Keratinocyte (primary cell): ENCODE data around the gene FGF16. TPM values are rescaled to one million over a fixed set of nuclear protein-coding genes. Genes with fewer than 3 reads are reported as not detected.

Source experiments
- DNase-seq: peaks from one replicate; pipeline ENCODE4 v3.0.0-alpha.2; 2011; ENCODE audit warnings: low read depth, missing footprints, low spot score
- FAIRE-seq: peaks from 2 replicates; lab custom pipeline; 2011; peaks lifted over from hg19 to GRCh38; lab: Jason Lieb, UNC
- H2AFZ ChIP-seq: 2 replicates; pipeline ENCODE4 v1.6.0; 2012; ENCODE audit warnings: low read length, control low read depth, inconsistent platforms; ENCODE audit not compliant: control insufficient read depth
- H3K27ac ChIP-seq: 2 replicates; pipeline ENCODE4 v1.5.1; 2011; ENCODE audit warnings: low read length; ENCODE audit not compliant: control insufficient read depth, insufficient read depth
- H3K27me3 ChIP-seq: 3 replicates; pipeline ENCODE4 v1.6.0; 2011; ENCODE audit warnings: low read length; ENCODE audit not compliant: control insufficient read depth, insufficient read depth; ENCODE audit errors: extremely low read depth
- H3K36me3 ChIP-seq, 2 experiments: 2 replicates in 1 of 2; 3 replicates in 1 of 2; pipeline ENCODE4 v1.5.1; 2011; ENCODE audit warnings: low read length in 2 of 2, mild to moderate bottlenecking in 1 of 2; ENCODE audit not compliant: control insufficient read depth in 2 of 2, insufficient read depth in 2 of 2; ENCODE audit errors: extremely low read depth in 1 of 2
- H3K4me1 ChIP-seq: 3 replicates; pipeline ENCODE4 v1.5.1; 2011; ENCODE audit warnings: low read length; ENCODE audit not compliant: control insufficient read depth, insufficient read depth; ENCODE audit errors: extremely low read depth
- H3K4me2 ChIP-seq: 3 replicates; pipeline ENCODE4 v1.6.0; 2011; ENCODE audit warnings: low read depth, low read length; ENCODE audit not compliant: control insufficient read depth, insufficient read depth; ENCODE audit errors: extremely low read depth
- H3K4me3 ChIP-seq, 3 experiments: fragments of 200-600 bp in 1 of 3; sonication (generic) in 1 of 3; 2 replicates in 2 of 3; 3 replicates in 1 of 3; pipeline ENCODE4 v1.5.1; 2011 to 2016; ENCODE audit warnings: low read length in 3 of 3, mild to moderate bottlenecking in 3 of 3, control low read depth in 2 of 3, inconsistent platforms in 1 of 3, low read depth in 1 of 3, mixed read lengths in 1 of 3, mixed run types in 1 of 3, moderate library complexity in 1 of 3; ENCODE audit not compliant: control insufficient read depth in 2 of 3, insufficient read depth in 2 of 3; ENCODE audit errors: extremely low read depth in 1 of 3
- H3K79me2 ChIP-seq: 2 replicates; pipeline ENCODE4 v1.6.0; 2012; ENCODE audit warnings: low read length; ENCODE audit not compliant: control insufficient read depth, insufficient read depth
- H3K9ac ChIP-seq: 3 replicates; pipeline ENCODE4 v1.6.0; 2011; ENCODE audit warnings: low read length; ENCODE audit not compliant: control insufficient read depth, insufficient read depth; ENCODE audit errors: extremely low read depth
- H3K9me1 ChIP-seq: 3 replicates; pipeline ENCODE4 v1.6.0; 2011; ENCODE audit warnings: low read length; ENCODE audit not compliant: control insufficient read depth, insufficient read depth; ENCODE audit errors: extremely low read depth
- H3K9me3 ChIP-seq: 2 replicates; pipeline ENCODE4 v1.5.1; 2012; ENCODE audit warnings: low read depth, low read length; ENCODE audit not compliant: control insufficient read depth
- H4K20me1 ChIP-seq: 3 replicates; pipeline ENCODE4 v1.6.0; 2011; ENCODE audit warnings: low read length; ENCODE audit not compliant: control insufficient read depth, insufficient read depth; ENCODE audit errors: extremely low read depth
- CTCF ChIP-seq, 3 experiments: IDR thresholded peaks in 1 of 3; conservative IDR thresholded peaks in 1 of 3; optimal IDR thresholded peaks in 1 of 3; 2 replicates in 2 of 3; 3 replicates in 1 of 3; pipeline versions ENCODE3 to v1.5.1; 2011; ENCODE audit warnings: low read length in 3 of 3, mild to moderate bottlenecking in 3 of 3, moderate library complexity in 2 of 3, control low read depth in 1 of 3, inconsistent platforms in 1 of 3; ENCODE audit not compliant: insufficient read depth in 2 of 3; ENCODE audit errors: extremely low read depth in 1 of 3
- EZH2 ChIP-seq: IDR thresholded peaks from one replicate; pipeline ENCODE4 v1.6.1; 2012; ENCODE audit warnings: inconsistent platforms, mild to moderate bottlenecking, low read length, moderate library complexity
- dilution Hi-C: fragments of 300-500 bp; cut with MboI; formaldehyde crosslinking; loops from one replicate; pipeline ENCODE4 v1.7.0; 2020; ENCODE audit warnings: low sequenced_read_pairs; ENCODE audit not compliant: extremely low pct_ligation_motif_present
- polyA plus RNA-seq, 5 experiments: library from polyadenylated mRNA; depleted of rRNA in 3 of 5; stranded (reverse) in 3 of 5; stranded (forward) in 1 of 5; unstranded in 1 of 5; fragments of >200 nt; gene quantifications; 1 replicate in 1 of 5; 2 replicates in 3 of 5; 3 replicates in 1 of 5; pipeline versions ENCODE4 v1.2.1 to v1.2.3, GENCODE V29; 2011 to 2012; ENCODE audit warnings: missing spikeins in 2 of 5, low read depth in 1 of 5, low replicate concordance in 1 of 5

The FGF16 gene
- polyA plus RNA-seq, 1 donor (not counting 4 experiments of a cell fraction or from before 2014, with no cell fraction given): not detected

- dilution Hi-C loops: no loop called here
- peaks cover 3% of the 10 kb centered on the region for H3K27me3 ChIP-seq
- H2AFZ ChIP-seq: no peak overlapping the region
- H3K9me3 ChIP-seq: no peaks in the 10 kb centered on the region
- H3K9ac ChIP-seq: no peak overlapping the region
- H3K4me1 ChIP-seq: no peaks in the 10 kb centered on the region
- H3K36me3 ChIP-seq: no peaks in the 10 kb centered on the region
- H3K27ac ChIP-seq: no peak overlapping the region
- H3K9me1 ChIP-seq: no peaks in the 10 kb centered on the region
- TF ChIP-seq CTCF (optimal IDR thresholded peaks at IDR 0.05 in 1 of 3, IDR thresholded peaks at IDR 0.05 in 1 of 3, conservative IDR thresholded peaks at IDR 0.05 in 1 of 3; ENCODE audit: extremely low read depth in 1 of 3, insufficient read depth in 2 of 3, low read length in 3 of 3): no peak
- TF ChIP-seq EZH2: no peak
- DNase-seq: no peak
- H3K4me2 ChIP-seq: no peak overlapping the region
- no peak for FAIRE-seq
- no peak overlapping the region for H3K4me3 ChIP-seq
- H4K20me1 ChIP-seq: no peaks in the 10 kb centered on the region
- H3K79me2 ChIP-seq: no peaks in the 10 kb centered on the region
Observed at GRCh38 chrX:77441033-77441432, 6.2 kb upstream of the FGF16 start.

GRCh38 chrX:77441479-77441878, 5.7 kb upstream of the FGF16 start:
- DNase-seq: no peak
- H2AFZ ChIP-seq: no peak overlapping the region
- no peaks in the 10 kb centered on the region for H3K79me2 ChIP-seq
- dilution Hi-C loops: no loop called here
- peaks cover 7% of the 10 kb centered on the region for H3K27me3 ChIP-seq
- no peaks in the 10 kb centered on the region for H3K9me1 ChIP-seq
- H3K4me3 ChIP-seq: no peak overlapping the region
- no peak overlapping the region for H3K27ac ChIP-seq
- H3K4me2 ChIP-seq: no peak overlapping the region
- no peaks in the 10 kb centered on the region for H3K4me1 ChIP-seq
- no peak for FAIRE-seq
- H4K20me1 ChIP-seq: no peaks in the 10 kb centered on the region
- no peaks in the 10 kb centered on the region for H3K36me3 ChIP-seq
- TF ChIP-seq EZH2 (no peak), CTCF (optimal IDR thresholded peaks at IDR 0.05 in 1 of 3, IDR thresholded peaks at IDR 0.05 in 1 of 3, conservative IDR thresholded peaks at IDR 0.05 in 1 of 3; ENCODE audit: extremely low read depth in 1 of 3, insufficient read depth in 2 of 3, low read length in 3 of 3) (no peak)
- no peak overlapping the region for H3K9ac ChIP-seq
- H3K9me3 ChIP-seq: no peaks in the 10 kb centered on the region
